B cell (primary cell): Measurements from ENCODE around the gene ZBTB34. TPM values are rescaled to one million over a fixed set of nuclear protein-coding genes. Genes with fewer than 3 reads are reported as not detected.

ENCODE experiments used
- ATAC-seq: fragments of 200-7000 bp; cut with Tn5 transposase; one replicate; pipeline ENCODE4 v1.10.0; 2021; ENCODE audit warnings: low read depth, mild to moderate bottlenecking, moderate number of reproducible peaks, moderate library complexity
- CTCF ChIA-PET: fragments of 350-600 bp; sonication (Branson Sonifier 250); formaldehyde crosslinking; loops from one replicate; lab custom pipeline; 2021; ENCODE audit warnings: antibody characterized with exemption, inconsistent platforms; lab: Charles Lee
- POLR2A ChIA-PET: fragments of 350-600 bp; sonication (Branson Sonifier 250); formaldehyde crosslinking; loops from one replicate; lab custom pipeline; 2021; ENCODE audit warnings: antibody characterized with exemption; lab: Charles Lee
- DNase-seq: peaks from one replicate; pipeline ENCODE4 v3.0.0; 2013
- H2AFZ ChIP-seq: 2 replicates; pipeline ENCODE4 v1.6.1; 2012; ENCODE audit warnings: mild to moderate bottlenecking, low read depth, low read length; ENCODE audit not compliant: insufficient read depth, poor library complexity, severe bottlenecking
- H3K27ac ChIP-seq, 2 donors: 1 replicate in 1 of 2; 2 replicates in 1 of 2; pipeline ENCODE4 v1.5.1; 2012 to 2013; ENCODE audit warnings: low read length in 2 of 2, mild to moderate bottlenecking in 2 of 2, moderate library complexity in 1 of 2
- H3K27me3 ChIP-seq, 4 experiments: fragments of 200-600 bp in 1 of 4; sonication (generic) in 1 of 4; replicated peaks in 1 of 4; 1 replicate in 2 of 4; 2 replicates in 2 of 4; pipeline versions ENCODE4 v1.6.1 to v1.7.0; 2013 to 2016; ENCODE audit warnings: low read length in 3 of 4, mild to moderate bottlenecking in 2 of 4, mixed read lengths in 1 of 4, moderate library complexity in 1 of 4; ENCODE audit not compliant: insufficient read depth in 4 of 4, control insufficient read depth in 3 of 4; ENCODE audit errors: control extremely low read depth in 1 of 4
- H3K36me3 ChIP-seq, 2 experiments: replicated peaks in 1 of 2; 1 replicate in 1 of 2; 2 replicates in 1 of 2; pipeline versions ENCODE4 v1.6.1 to v1.7.1; 2013; ENCODE audit warnings: low read length in 1 of 2; ENCODE audit not compliant: insufficient read depth in 2 of 2, control insufficient read depth in 1 of 2; ENCODE audit errors: control extremely low read depth in 1 of 2, extremely low read depth in 1 of 2
- H3K4me1 ChIP-seq, 2 donors: fragments of 200-600 bp in 1 of 2; sonication (generic) in 1 of 2; 1 replicate in 1 of 2; 2 replicates in 1 of 2; pipeline versions ENCODE4 v1.5.1 to v1.6.1; 2013 to 2017; ENCODE audit warnings: low read length in 2 of 2; ENCODE audit not compliant: control insufficient read depth in 2 of 2, insufficient read depth in 2 of 2
- H3K4me2 ChIP-seq: replicated peaks from 2 replicates; pipeline ENCODE3; 2012; ENCODE audit warnings: mild to moderate bottlenecking, low read depth, low read length; ENCODE audit not compliant: poor library complexity, severe bottlenecking
- H3K4me3 ChIP-seq, 5 experiments: fragments of 200-600 bp in 1 of 5; sonication (generic) in 1 of 5; 1 replicate in 3 of 5; 2 replicates in 2 of 5; pipeline versions ENCODE4 v1.5.1 to v1.7.0; 2011 to 2016; ENCODE audit warnings: low read length in 4 of 5, mild to moderate bottlenecking in 4 of 5, low read depth in 2 of 5, control low read depth in 1 of 5, moderate library complexity in 1 of 5; ENCODE audit not compliant: insufficient read depth in 1 of 5; ENCODE audit errors: control extremely low read depth in 1 of 5, extremely low read depth in 1 of 5
- H3K79me2 ChIP-seq: fragments of 200-600 bp; sonication (generic); one replicate; pipeline ENCODE4 v1.6.0; 2016; ENCODE audit warnings: low read length; ENCODE audit not compliant: control insufficient read depth, insufficient read depth
- H3K9ac ChIP-seq: fragments of 200-600 bp; sonication (generic); 2 replicates; pipeline ENCODE4 v1.6.1; 2017; ENCODE audit warnings: mild to moderate bottlenecking, low read length, moderate library complexity
- H3K9me3 ChIP-seq, 3 donors: one replicate each; pipeline versions ENCODE4 v1.6.1 to v1.7.1; 2013; ENCODE audit warnings: low read length in 2 of 3; ENCODE audit not compliant: control insufficient read depth in 2 of 3, insufficient read depth in 1 of 3; ENCODE audit errors: control extremely low read depth in 1 of 3
- H4K20me1 ChIP-seq: 2 replicates; pipeline ENCODE4 v1.6.0; 2012; ENCODE audit warnings: mild to moderate bottlenecking, low read length; ENCODE audit not compliant: insufficient read depth, control insufficient read depth, poor library complexity, severe bottlenecking
- H3K27ac Mint-ChIP-seq: one replicate; pipeline ENCODE4 v1.8.0; 2021; ENCODE audit warnings: mixed read lengths
- H3K27me3 Mint-ChIP-seq: one replicate; pipeline ENCODE4 v1.8.0; 2021; ENCODE audit warnings: mixed read lengths
- H3K4me1 Mint-ChIP-seq: one replicate; pipeline ENCODE4 v1.8.0; 2021; ENCODE audit warnings: mixed read lengths
- H3K4me3 Mint-ChIP-seq: one replicate; pipeline ENCODE4 v1.8.0; 2021; ENCODE audit warnings: mixed read lengths
- H3K9me3 Mint-ChIP-seq: one replicate; pipeline ENCODE4 v1.8.0; 2022; ENCODE audit warnings: mixed read lengths; ENCODE audit not compliant: insufficient read depth
- EZH2 ChIP-seq: IDR thresholded peaks from 2 replicates; pipeline ENCODE4 v1.6.1; 2012; ENCODE audit warnings: borderline replicate concordance, low read depth, mild to moderate bottlenecking, moderate library complexity, low read length; ENCODE audit not compliant: insufficient read depth, poor library complexity, severe bottlenecking
- WGBS: methylation state at CpG from one replicate; pipeline ENCODE4 v1.1.5; 2013; ENCODE audit warnings: missing lambda C conversion rate; ENCODE audit not compliant: insufficient coverage; 5-methylcytosine and 5-hydroxymethylcytosine counted together
- intact Hi-C: fragments of 100-400 bp; cut with micrococcal nuclease; formaldehyde crosslinking; loops from one replicate; pipeline ENCODE4 v1.10.0; 2022
- polyA plus RNA-seq: library from polyadenylated mRNA; depleted of rRNA; stranded (reverse); fragments of >200 nt; gene quantifications from 2 replicates; pipeline ENCODE4 v1.2.3, GENCODE V29; 2012
- total RNA-seq, 2 donors: library from RNA; stranded (reverse); fragments of 120-200 nt in 1 of 2; gene quantifications; 1 replicate in 1 of 2; 2 replicates in 1 of 2; pipeline versions ENCODE4 v1.2.3 to v1.2.4, GENCODE V29; 2013 to 2022
- TF ChIP-seq, protein P1 (sequence below): fragments of 200-600 bp; IDR thresholded peaks from one replicate; pipeline ENCODE4 v1.8.0; 2022; ENCODE audit warnings: antibody characterized with exemption, mild to moderate bottlenecking

The ZBTB34 gene
- total and polyA plus RNA-seq, 2 donors (not counting 1 experiment from before 2014, with no cell fraction given), result 3.8 to 12.1 TPM

GRCh38 chr9:126919193-126919592 is 58.8 kb downstream of the ZBTB34 start:
- Histone ChIP-seq H4K20me1 (peaks cover 52% of the 10 kb centered on the region), H3K27me3 (no peaks in the 10 kb centered on the region), H3K79me2 (peaks cover 48% of the 10 kb centered on the region), H3K9me3 (no peaks in the 10 kb centered on the region), H3K36me3 (peaks cover 0 to 4% of the 10 kb centered on the region in 2 experiments), H3K4me1 (peaks cover 3 to 9% of the 10 kb centered on the region in 2 donors), H3K9ac (no peak overlapping the region), H3K4me2 (no peak overlapping the region), H3K4me3 (no peak overlapping the region), H2AFZ (no peak overlapping the region), H3K27ac (no peak overlapping the region)
- intact Hi-C loops, result no loop called here
- TF ChIP-seq, protein P1, sequence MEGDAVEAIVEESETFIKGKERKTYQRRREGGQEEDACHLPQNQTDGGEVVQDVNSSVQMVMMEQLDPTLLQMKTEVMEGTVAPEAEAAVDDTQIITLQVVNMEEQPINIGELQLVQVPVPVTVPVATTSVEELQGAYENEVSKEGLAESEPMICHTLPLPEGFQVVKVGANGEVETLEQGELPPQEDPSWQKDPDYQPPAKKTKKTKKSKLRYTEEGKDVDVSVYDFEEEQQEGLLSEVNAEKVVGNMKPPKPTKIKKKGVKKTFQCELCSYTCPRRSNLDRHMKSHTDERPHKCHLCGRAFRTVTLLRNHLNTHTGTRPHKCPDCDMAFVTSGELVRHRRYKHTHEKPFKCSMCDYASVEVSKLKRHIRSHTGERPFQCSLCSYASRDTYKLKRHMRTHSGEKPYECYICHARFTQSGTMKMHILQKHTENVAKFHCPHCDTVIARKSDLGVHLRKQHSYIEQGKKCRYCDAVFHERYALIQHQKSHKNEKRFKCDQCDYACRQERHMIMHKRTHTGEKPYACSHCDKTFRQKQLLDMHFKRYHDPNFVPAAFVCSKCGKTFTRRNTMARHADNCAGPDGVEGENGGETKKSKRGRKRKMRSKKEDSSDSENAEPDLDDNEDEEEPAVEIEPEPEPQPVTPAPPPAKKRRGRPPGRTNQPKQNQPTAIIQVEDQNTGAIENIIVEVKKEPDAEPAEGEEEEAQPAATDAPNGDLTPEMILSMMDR, result no peak
- TF ChIP-seq EZH2, result no peak
- Mint-ChIP-seq H3K4me1 (peaks cover 11% of the 10 kb centered on the region), H3K27me3 (no peaks in the 10 kb centered on the region), H3K9me3 (no peaks in the 10 kb centered on the region), H3K4me3 (no peak overlapping the region), H3K27ac (no peak overlapping the region)
- ATAC-seq (no peak), DNase-seq (no peak)
- CTCF ChIA-PET, result interaction anchor here (0.7 kb wide), 1 partner anchor 9 kb away, joined by 3 read pairs; no protein-coding TSS in a partner anchor
- POLR2A ChIA-PET, result no interaction called here
- no CpG with 5 or more reads among the region's 1 CpG for WGBS

DNA sequence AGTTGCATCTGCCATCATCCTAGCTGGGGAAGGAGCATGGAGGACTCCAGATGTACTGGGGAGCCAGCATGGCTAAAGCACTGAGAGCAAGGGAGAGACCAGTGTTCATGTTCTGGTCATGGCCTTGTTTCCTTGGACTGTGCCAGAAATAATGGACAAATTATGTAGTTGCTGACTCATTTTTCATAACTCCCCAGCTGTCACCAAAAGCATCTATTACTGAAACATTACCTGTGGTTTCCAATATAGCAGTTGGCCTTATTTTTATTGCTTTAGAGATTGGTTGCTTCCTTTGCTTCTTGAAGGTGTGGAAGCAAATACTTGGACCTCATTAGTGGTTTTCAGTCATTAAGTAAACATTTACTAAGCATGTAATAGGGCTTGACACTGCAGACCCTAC is 65.4 kb downstream of the ZBTB34 start:
- Histone ChIP-seq H3K9ac (no peak overlapping the region), H3K79me2 (peaks cover 65% of the 10 kb centered on the region), H3K27ac (no peak overlapping the region), H4K20me1 (peaks cover 47% of the 10 kb centered on the region), H3K27me3 (no peaks in the 10 kb centered on the region), H3K9me3 (no peaks in the 10 kb centered on the region), H3K4me2 (no peak overlapping the region), H3K36me3 (peaks cover 0 to 4% of the 10 kb centered on the region in 2 experiments), H3K4me3 (no peak overlapping the region), H3K4me1 (no peaks in the 10 kb centered on the region), H2AFZ (no peak overlapping the region)
- Mint-ChIP-seq H3K27me3 (no peaks in the 10 kb centered on the region), H3K4me3 (no peak overlapping the region), H3K9me3 (no peaks in the 10 kb centered on the region), H3K27ac (no peak overlapping the region), H3K4me1 (no peaks in the 10 kb centered on the region)
- CTCF ChIA-PET, result interaction anchor here (0.6 to 2.7 kb wide), 2 partner anchors 16 to 366 kb away, joined by 3 to 16 read pairs; no protein-coding TSS in a partner anchor
- TF ChIP-seq, protein P1, result no peak
- no peak for TF ChIP-seq EZH2
- ATAC-seq (no peak), DNase-seq (no peak)
- intact Hi-C loops, result no loop called here
- POLR2A ChIA-PET, result no interaction called here
